ENCODE data around the gene CACUL1. TPM values are rescaled to one million over a fixed set of nuclear protein-coding genes. Genes with fewer than 3 reads are reported as not detected.

CACUL1 gene
- total and polyA plus RNA-seq, 9 of the 15 experiments (the other 6 are each of a cell fraction or from before 2014, with no cell fraction given): 4.5 to 17.1 (median 13.5) TPM

DNA sequence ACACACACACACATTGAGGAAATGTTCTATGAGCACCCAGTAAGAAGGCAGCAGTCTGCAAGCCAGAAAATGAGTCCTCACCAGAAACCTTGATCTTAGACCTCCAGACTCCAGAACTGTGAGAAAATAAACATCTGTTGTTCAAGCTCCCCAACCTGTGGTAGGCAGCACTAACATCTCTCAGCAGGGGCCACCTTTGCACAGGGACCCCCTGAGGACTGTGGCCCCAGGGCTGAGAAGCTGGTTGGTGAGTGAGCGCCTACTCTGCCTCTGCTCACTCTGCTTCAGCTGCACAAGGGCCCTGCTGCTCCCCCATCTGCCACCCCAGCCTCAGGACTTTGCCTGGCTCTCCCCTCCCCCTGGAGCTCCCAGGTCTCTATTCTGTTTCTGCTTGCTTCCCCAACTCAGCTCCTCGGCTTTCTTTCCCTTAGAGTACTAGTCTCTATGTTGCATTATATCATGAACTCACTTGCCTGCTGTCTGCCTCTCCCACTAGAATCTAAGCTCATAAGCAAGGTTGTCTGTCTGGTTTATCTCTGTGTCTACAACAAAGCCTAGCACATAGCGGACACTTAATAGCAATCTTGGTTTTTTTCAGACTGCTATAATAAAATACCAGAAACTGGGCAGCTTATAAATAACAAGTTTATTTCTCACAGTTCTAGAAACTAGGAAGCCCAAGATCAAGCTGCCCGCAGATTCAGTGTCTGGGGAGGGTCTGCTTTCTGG is 118.9 kb downstream of the CACUL1 start:
- no peak overlapping the region for H3K27ac ChIP-seq (ENCODE audit: extremely low read depth, low read depth, low read length)
- intact Hi-C loops (cut with micrococcal nuclease) (no loop called here), in situ Hi-C loops (cut with MboI) (no loop called here)
- no peaks in the 10 kb centered on the region for H4K20me1 ChIP-seq (replicated peaks; ENCODE audit: control insufficient read depth, insufficient read depth, low read length)
- H3K79me2 ChIP-seq (ENCODE audit: control insufficient read depth, insufficient read depth, low read length): no peaks in the 10 kb centered on the region
- ChIA-PET POLR2A (interaction anchor here (0.6 to 0.7 kb wide), 2 partner anchors 77 to 364 kb away, joined by 3 read pairs; no protein-coding TSS in a partner anchor), CTCF (ENCODE audit: low intra/inter-chr PET ratio) (no interaction called here)
- no peak overlapping the region for H3K4me3 ChIP-seq
- H3K27me3 ChIP-seq (ENCODE audit: control insufficient read depth in 2 of 2, insufficient read depth in 2 of 2, low read length in 2 of 2): no peaks in the 10 kb centered on the region; a peak in 1 of 5 replicates
- no peak overlapping the region for H2AFZ ChIP-seq (ENCODE audit: low read depth, low read length)
- ATAC-seq (no peak), DNase-seq (ENCODE audit: extremely low read depth in 1 of 4, low spot score in 3 of 4) (no peak), FAIRE-seq (no peak)
- no peaks in the 10 kb centered on the region for H3K36me3 ChIP-seq (ENCODE audit: control insufficient read depth, insufficient read depth, low read length)
- no peaks in the 10 kb centered on the region for H3K9me3 ChIP-seq (replicated peaks; ENCODE audit: control insufficient read depth, insufficient read depth, low read depth, low read length)
- H3K4me2 ChIP-seq (ENCODE audit: insufficient read depth, low read length): no peak overlapping the region
- no peak overlapping the region for H3K9ac ChIP-seq (ENCODE audit: insufficient read depth in 1 of 2, low read depth in 2 of 2, low read length in 2 of 2)
- H3K4me1 ChIP-seq (replicated peaks in 1 of 2; ENCODE audit: control insufficient read depth in 2 of 2, insufficient read depth in 2 of 2, low read length in 2 of 2): no peaks in the 10 kb centered on the region
- 3% methylated on average over 4 of the region's 4 CpGs for WGBS (ENCODE audit: insufficient coverage, low coverage, missing lambda C conversion rate)
- BruUV-seq (replicated peaks): no TSS peak
- no peaks in the 10 kb centered on the region for H3K9me1 ChIP-seq (ENCODE audit: control insufficient read depth, insufficient read depth, low read length)
- TF ChIP-seq, protein P1, sequence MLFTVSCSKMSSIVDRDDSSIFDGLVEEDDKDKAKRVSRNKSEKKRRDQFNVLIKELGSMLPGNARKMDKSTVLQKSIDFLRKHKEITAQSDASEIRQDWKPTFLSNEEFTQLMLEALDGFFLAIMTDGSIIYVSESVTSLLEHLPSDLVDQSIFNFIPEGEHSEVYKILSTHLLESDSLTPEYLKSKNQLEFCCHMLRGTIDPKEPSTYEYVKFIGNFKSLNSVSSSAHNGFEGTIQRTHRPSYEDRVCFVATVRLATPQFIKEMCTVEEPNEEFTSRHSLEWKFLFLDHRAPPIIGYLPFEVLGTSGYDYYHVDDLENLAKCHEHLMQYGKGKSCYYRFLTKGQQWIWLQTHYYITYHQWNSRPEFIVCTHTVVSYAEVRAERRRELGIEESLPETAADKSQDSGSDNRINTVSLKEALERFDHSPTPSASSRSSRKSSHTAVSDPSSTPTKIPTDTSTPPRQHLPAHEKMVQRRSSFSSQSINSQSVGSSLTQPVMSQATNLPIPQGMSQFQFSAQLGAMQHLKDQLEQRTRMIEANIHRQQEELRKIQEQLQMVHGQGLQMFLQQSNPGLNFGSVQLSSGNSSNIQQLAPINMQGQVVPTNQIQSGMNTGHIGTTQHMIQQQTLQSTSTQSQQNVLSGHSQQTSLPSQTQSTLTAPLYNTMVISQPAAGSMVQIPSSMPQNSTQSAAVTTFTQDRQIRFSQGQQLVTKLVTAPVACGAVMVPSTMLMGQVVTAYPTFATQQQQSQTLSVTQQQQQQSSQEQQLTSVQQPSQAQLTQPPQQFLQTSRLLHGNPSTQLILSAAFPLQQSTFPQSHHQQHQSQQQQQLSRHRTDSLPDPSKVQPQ (CRISPR knock-in tag; IDR thresholded peaks at IDR 0.05; ENCODE audit: borderline replicate concordance): no peak
- TF ChIP-seq, protein P2, sequence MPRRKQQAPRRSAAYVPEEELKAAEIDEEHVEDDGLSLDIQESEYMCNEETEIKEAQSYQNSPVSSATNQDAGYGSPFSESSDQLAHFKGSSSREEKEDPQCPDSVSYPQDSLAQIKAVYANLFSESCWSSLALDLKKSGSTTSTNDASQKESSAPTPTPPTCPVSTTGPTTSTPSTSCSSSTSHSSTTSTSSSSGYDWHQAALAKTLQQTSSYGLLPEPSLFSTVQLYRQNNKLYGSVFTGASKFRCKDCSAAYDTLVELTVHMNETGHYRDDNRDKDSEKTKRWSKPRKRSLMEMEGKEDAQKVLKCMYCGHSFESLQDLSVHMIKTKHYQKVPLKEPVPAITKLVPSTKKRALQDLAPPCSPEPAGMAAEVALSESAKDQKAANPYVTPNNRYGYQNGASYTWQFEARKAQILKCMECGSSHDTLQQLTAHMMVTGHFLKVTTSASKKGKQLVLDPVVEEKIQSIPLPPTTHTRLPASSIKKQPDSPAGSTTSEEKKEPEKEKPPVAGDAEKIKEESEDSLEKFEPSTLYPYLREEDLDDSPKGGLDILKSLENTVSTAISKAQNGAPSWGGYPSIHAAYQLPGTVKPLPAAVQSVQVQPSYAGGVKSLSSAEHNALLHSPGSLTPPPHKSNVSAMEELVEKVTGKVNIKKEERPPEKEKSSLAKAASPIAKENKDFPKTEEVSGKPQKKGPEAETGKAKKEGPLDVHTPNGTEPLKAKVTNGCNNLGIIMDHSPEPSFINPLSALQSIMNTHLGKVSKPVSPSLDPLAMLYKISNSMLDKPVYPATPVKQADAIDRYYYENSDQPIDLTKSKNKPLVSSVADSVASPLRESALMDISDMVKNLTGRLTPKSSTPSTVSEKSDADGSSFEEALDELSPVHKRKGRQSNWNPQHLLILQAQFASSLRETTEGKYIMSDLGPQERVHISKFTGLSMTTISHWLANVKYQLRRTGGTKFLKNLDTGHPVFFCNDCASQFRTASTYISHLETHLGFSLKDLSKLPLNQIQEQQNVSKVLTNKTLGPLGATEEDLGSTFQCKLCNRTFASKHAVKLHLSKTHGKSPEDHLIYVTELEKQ (CRISPR knock-in tag; IDR thresholded peaks at IDR 0.05): no peak
- TF ChIP-seq ZNF431 (CRISPR knock-in tag; IDR thresholded peaks at IDR 0.05) (no peak), XRCC3 (IDR thresholded peaks at IDR 0.05) (no peak), SMAD4 (CRISPR knock-in tag; conservative IDR thresholded peaks at IDR 0.05) (no peak), ZSCAN29 (IDR thresholded peaks at IDR 0.05) (no peak), SFPQ (IDR thresholded peaks at IDR 0.05; ENCODE audit: low read depth, low read length) (no peak), CREBBP (IDR thresholded peaks at IDR 0.05; ENCODE audit: low read depth, low read length) (no peak), PRMT5 (CRISPR knock-in tag; IDR thresholded peaks at IDR 0.05) (no peak)
- TF ChIP-seq, protein P3, sequence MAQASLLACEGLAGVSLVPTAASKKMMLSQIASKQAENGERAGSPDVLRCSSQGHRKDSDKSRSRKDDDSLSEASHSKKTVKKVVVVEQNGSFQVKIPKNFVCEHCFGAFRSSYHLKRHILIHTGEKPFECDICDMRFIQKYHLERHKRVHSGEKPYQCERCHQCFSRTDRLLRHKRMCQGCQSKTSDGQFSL (CRISPR knock-in tag; IDR thresholded peaks at IDR 0.05): no peak
- TF ChIP-seq, protein P3 (tag; IDR thresholded peaks at IDR 0.05): no peak

Data from K562 (cell line).